Keratinocyte (primary cell): ENCODE measurements around the gene CYP2E1.

ENCODE experiments used
- EZH2 ChIP-seq: IDR thresholded peaks from one replicate; pipeline ENCODE4 v1.6.1; 2012; ENCODE audit warnings: inconsistent platforms, mild to moderate bottlenecking, low read length, moderate library complexity
- TF ChIP-seq, protein P1 (sequence below), 3 experiments: IDR thresholded peaks in 1 of 3; conservative IDR thresholded peaks in 1 of 3; optimal IDR thresholded peaks in 1 of 3; 2 replicates in 2 of 3; 3 replicates in 1 of 3; pipeline versions ENCODE3 to v1.5.1; 2011; ENCODE audit warnings: low read length in 3 of 3, mild to moderate bottlenecking in 3 of 3, moderate library complexity in 2 of 3, control low read depth in 1 of 3, inconsistent platforms in 1 of 3; ENCODE audit not compliant: insufficient read depth in 2 of 3; ENCODE audit errors: extremely low read depth in 1 of 3

GRCh38 chr10:133564816-133565215 lies 37.7 kb downstream of the CYP2E1 start:
- TF ChIP-seq EZH2, result no peak
- TF ChIP-seq, protein P1, sequence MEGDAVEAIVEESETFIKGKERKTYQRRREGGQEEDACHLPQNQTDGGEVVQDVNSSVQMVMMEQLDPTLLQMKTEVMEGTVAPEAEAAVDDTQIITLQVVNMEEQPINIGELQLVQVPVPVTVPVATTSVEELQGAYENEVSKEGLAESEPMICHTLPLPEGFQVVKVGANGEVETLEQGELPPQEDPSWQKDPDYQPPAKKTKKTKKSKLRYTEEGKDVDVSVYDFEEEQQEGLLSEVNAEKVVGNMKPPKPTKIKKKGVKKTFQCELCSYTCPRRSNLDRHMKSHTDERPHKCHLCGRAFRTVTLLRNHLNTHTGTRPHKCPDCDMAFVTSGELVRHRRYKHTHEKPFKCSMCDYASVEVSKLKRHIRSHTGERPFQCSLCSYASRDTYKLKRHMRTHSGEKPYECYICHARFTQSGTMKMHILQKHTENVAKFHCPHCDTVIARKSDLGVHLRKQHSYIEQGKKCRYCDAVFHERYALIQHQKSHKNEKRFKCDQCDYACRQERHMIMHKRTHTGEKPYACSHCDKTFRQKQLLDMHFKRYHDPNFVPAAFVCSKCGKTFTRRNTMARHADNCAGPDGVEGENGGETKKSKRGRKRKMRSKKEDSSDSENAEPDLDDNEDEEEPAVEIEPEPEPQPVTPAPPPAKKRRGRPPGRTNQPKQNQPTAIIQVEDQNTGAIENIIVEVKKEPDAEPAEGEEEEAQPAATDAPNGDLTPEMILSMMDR (optimal IDR thresholded peaks at IDR 0.05 in 1 of 3, IDR thresholded peaks at IDR 0.05 in 1 of 3, conservative IDR thresholded peaks at IDR 0.05 in 1 of 3; ENCODE audit: extremely low read depth in 1 of 3, insufficient read depth in 2 of 3, low read length in 3 of 3), result no peak
